NOMO-1 treated with dmso at 0.1 percent for 144 hours (cell line): ENCODE data around the gene SLCO4A1.
"Not testable (repeated sequence)": the region's sequence is repeated elsewhere in the genome, so short reads cannot be mapped to it uniquely, and the experiment has no call there.

Experiments
- DNase-seq: peaks from one replicate; lab custom pipeline; 2025; ENCODE audit not compliant: unreplicated experiment; lab: John Stamatoyannopoulos, UW

Gene SLCO4A1

GRCh38 chr20:62622178-62622876 lies 20.0 kb upstream of the SLCO4A1 start:
- no peak for DNase-seq

- DNase-seq, result no peak
Measured at GRCh38 chr20:62622877-62623487, 19.3 kb upstream of the SLCO4A1 start.

DNA sequence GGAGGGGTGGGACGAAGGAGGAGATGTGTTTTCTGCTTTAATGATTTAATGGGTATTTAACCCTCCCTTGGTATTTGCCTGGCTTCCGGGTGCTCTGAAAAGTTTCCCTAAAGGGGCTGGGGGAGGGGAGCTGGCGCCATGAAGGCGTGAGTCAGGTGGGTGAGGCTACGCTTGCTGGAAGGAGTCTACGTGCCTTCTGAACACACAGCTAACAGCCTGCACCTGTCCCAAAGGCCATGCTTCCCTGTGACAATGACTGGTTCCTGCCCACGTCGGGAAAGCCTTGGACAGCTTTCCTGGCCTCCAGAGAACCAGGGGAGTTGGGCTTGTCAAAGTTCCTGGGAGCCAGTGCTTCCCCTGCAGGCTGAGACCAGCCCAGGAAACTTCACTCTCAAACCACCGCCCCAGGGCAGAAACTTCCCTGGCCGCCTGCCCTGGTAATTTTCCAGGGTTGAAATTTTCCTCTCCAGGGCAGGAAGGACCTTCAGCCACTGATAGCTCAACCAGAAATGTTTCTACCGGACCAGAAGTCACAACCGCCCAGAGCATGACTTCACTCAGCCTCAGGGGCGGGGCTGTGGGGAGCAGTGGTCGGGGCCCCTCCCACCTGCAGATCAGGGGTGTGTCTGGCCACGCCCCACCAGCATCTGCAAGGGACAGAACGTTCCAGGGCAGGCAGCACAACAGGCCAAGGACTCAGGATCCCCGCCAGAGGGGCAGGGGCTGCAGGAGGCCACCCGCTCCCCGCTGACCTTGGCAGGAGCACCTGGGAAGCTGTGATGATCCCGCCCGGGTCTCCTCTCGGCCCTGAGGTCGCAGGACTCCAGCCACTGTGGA lies 18.6 kb upstream of the SLCO4A1 start:
- peak; percentile 85 for DNase-seq

GRCh38 chr20:62624325-62624690 lies 18.0 kb upstream of the SLCO4A1 start:
- DNase-seq, result no peak

- DNase-seq, result peak; percentile 79
Measured at GRCh38 chr20:62624719-62625453, 17.4 kb upstream of the SLCO4A1 start.

DNA sequence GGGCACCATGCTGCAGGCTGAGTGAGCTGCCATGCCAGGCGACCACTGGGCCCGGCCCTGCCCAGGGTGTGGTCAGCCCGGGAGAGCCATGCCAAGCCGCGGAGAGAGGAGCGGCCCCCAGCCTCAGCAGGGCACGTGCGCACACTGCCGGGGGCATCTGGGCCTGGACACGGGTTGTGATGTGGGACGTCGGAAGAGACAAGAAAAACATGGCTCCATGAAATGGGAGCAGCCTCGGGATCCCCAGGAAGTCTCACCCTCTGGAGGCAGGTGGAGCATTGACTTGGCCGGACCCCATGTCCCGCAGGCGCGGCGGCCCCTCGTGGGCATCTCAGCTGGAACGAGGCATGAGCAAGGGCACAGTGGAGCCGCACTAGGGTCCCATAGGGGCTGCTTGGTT lies 16.8 kb upstream of the SLCO4A1 start:
- no peak for DNase-seq

DNA sequence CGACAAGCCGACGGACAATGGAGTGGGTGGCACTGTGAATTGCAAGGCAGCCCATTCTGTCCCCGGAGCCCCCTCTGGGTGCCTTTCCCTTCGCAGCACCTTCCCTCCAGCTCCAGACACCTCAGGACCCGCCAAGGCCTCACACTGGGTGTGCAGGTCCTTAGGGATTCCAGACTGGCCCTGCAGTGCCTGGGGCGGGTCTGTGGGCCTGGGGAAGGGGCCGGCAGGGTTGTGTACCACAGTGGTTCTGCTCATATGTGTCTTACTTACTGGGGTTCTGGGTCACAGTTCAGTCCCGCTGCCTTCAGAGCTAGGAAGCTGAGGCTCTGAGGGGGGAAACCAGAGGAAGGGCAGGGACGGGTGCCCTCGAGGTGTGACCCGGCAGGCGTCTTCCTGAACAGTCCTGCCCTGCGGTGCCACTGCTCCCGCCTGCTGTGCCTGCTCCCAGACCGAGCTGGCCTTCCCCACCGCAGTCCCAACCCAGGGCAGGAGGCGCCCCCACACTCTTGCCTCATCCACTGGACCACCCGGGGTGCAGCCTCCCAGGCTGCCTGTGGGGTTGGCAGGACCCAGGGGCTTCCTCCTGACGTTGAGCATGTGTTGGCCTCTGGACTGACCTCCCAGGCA lies 16.3 kb upstream of the SLCO4A1 start:
- DNase-seq, result no peak

DNA sequence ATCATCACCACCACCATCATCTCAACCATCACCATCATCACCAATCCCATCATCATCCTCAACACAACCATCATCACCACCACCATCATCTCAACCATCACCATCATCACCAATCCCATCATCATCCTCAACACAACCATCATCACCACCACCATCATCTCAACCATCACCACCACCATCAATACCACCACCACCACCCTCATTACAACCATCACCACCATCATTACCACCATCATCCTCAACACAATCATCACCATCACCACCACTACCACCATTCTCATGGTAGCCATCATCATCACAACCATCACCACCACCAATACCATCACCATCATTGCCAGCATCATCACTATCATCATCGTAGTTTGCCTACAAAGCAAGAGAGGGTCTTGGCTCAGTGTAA lies 14.9 kb upstream of the SLCO4A1 start:
- DNase-seq, result not testable (repeated sequence)

DNA sequence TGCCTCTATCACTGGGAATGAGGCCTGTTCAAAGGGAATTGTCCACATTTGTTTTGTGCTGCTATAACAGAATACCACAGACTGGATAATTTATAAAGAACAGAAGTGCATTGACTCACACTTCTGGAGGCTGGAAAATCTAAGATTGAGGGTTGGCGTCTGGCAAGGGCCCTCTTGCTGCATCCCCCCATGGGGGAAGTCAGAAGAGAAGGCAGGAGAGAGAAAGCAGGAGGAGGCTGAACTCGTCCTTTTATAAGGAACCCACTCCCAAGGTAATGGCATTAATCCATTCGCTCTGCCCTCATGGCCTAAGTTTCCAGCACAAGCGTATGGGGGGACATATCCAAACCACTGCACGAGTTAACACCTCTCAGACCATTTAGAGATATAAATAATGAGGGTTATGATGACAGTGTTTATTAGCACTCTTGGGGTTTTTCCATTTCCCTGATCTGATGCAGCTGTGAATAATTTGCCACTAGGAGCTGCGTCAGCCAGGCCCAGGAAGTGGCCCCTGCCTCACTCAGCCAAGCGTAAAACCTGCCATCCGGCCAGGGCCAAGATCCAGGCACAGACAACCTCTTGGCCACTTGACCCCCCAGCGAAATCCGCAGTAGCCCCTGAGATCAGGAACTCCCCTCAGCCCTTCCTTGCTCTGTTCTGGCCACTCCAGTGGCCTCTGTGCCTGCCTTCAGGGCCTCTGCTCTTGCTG lies 14.2 kb upstream of the SLCO4A1 start:
- DNase-seq, result no peak

- DNase-seq, result no peak
Measured at GRCh38 chr20:62628691-62629090, 13.6 kb upstream of the SLCO4A1 start.

GRCh38 chr20:62629864-62630470 lies 12.3 kb upstream of the SLCO4A1 start:
- DNase-seq, result no peak

DNA sequence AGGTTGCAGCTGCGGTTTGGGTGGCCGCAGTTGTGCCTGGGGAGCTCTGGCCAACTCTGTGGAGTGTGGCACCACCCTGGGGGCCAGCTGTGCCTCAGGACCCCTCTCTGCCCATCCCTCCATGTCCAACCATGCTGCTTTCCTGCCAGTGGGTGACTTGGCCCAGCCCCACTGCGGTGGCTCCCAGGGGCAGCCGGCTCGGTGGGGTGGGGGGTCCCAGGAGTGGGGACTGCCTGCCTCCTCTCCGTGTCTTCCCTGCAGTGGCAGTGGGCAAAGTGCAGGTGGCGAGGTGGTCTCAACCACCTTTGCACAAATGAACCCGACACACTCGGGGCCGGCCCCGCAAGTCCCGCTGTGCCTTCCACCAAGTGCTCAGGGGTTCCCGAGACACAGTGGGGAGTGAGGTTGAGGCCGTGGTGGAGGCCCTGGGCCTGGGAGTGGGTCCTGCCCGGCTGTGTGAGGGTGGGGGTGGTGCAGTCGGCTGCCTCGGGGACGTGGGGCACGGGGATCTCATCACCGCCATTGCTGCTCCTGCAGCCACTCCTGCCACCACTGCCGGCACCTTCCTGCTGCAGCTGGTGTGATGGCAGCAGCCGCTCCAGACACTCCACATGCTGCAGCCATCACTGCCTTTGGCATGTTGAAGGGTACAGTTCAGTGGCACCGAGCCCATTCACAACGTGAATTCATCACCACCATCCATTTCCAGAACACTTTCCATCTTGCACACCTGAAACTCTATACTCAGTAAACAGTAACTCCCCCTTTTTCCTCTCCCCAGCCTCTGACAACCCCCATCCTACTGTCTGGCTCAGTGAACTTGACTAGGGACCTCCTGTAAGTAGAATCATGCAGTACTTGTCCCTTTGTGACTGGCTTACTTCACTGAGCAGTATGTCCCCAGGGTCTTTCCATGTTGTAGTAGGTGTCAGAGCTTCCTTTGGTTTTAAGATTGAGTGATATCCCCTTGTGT lies 10.7 kb upstream of the SLCO4A1 start:
- no peak for DNase-seq

DNA sequence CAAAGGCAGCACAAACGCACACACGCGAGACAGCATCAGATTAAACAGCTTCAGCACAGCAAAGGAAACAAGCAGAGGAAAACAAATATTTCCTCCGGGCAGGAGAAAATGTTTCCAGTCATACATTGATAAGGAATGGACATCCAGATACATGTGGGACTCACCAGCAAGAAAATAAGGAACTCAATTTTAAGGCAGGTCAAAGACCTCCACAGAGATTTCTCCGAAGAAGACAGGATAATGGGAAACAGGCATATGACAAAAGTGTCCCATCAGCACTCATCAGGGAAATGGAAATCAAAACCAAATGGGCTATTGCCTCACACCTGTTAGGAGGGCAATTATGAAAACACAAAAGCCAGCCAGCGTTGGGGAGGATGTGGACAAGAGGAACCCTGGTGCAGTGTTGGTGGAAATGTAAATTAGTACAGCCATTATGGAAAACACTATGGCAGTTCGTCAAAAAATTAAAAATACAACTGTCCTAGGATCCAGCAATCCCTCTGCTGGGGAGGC lies 9.7 kb upstream of the SLCO4A1 start:
- peak; percentile 13 for DNase-seq

- no peak for DNase-seq
Measured at GRCh38 chr20:62633598-62634329, 8.5 kb upstream of the SLCO4A1 start.

- no peak for DNase-seq
Measured at GRCh38 chr20:62634330-62634967, 7.9 kb upstream of the SLCO4A1 start.

GRCh38 chr20:62635232-62635631 lies 7.1 kb upstream of the SLCO4A1 start:
- DNase-seq, result no peak

- DNase-seq, result no peak
Measured at GRCh38 chr20:62635852-62636251, 6.5 kb upstream of the SLCO4A1 start.
